MV-4-11 (cell line): ENCODE results near the gene TBC1D4.
"Not testable (repeated sequence)": the region's sequence is repeated elsewhere in the genome, so short reads cannot be mapped to it uniquely, and the experiment has no call there.

Source experiments
- DNase-seq: peaks from one replicate; lab custom pipeline; 2025; lab: John Stamatoyannopoulos, UW

Gene TBC1D4

GRCh38 chr13:75356421-75356820, 125.5 kb downstream of the TBC1D4 start:
- no peak for DNase-seq

DNA sequence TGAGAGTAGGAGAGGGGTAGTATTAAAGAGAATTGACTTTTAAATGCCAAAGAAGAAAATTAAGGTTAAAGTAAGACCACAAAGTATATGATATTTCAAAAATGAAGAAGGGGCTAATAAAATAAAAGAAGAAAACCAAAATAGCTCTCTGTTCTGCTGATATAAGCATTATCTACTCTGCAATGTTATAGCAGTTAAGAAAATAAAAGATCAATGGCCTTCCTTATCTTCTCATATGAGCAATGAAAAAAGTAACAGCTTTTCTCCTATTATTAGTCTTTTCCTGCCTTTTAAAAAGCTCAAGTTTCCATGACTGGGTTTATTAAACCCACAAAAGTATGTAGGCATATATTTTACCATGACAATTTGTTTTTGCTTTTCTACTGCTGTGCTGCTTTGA, 126.4 kb downstream of the TBC1D4 start:
- no peak for DNase-seq

- no peak for DNase-seq
These were observed 128.2 kb downstream of the TBC1D4 start for GRCh38 chr13:75353781-75354193.

GRCh38 chr13:75352641-75353327, 129.2 kb downstream of the TBC1D4 start:
- no peak for DNase-seq

DNA sequence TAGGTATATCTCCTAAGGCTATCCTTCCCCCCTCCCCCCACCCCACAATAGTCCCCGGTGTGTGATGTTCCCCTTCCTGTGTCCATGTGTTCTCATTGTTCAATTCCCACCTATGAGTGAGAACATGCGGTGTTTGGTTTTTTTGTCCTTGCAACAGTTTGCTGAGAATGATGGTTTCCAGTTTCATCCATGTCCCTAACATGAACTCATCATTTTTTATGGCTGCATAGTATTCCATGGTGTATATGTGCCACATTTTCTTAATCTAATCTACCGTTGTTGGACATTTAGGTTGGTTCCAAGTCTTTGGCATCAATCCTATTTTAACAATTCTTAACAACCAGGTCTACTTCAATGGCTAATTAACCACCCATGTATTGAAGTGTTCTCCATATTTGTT, 130.4 kb downstream of the TBC1D4 start:
- DNase-seq = not testable (repeated sequence)

DNA sequence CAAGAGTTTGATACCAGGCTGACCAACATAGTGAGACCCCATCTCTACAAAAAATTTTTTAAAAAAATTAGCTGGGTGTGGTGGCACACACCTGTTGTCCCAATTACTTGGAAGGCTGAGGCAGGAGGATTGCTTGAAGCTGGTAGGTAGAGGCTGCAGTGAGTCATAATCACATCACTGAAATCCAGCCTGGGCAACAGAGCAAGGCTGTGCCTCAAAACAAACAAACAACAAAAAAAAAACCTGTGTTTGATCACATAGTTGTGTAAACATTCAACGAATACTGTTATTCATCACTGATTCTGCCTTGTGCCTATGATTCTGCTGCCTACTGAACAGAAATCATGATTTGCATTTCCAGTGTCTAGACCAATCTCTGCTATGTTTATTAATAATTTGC, 134.0 kb downstream of the TBC1D4 start:
- DNase-seq = no peak

GRCh38 chr13:75347457-75347856, 134.5 kb downstream of the TBC1D4 start:
- DNase-seq = no peak

- no peak for DNase-seq
These were observed 136.8 kb downstream of the TBC1D4 start for GRCh38 chr13:75345193-75345592.

- no peak for DNase-seq
These were observed 140.9 kb downstream of the TBC1D4 start for GRCh38 chr13:75341028-75341427.

- DNase-seq = no peak
These were observed 142.2 kb downstream of the TBC1D4 start for GRCh38 chr13:75339635-75340374.

- DNase-seq = no peak
These were observed 147.1 kb downstream of the TBC1D4 start for GRCh38 chr13:75334634-75335447.

GRCh38 chr13:75333103-75333502, 148.9 kb downstream of the TBC1D4 start:
- no peak for DNase-seq

- no peak for DNase-seq
These were observed 150.1 kb downstream of the TBC1D4 start for GRCh38 chr13:75331792-75332349.

DNA sequence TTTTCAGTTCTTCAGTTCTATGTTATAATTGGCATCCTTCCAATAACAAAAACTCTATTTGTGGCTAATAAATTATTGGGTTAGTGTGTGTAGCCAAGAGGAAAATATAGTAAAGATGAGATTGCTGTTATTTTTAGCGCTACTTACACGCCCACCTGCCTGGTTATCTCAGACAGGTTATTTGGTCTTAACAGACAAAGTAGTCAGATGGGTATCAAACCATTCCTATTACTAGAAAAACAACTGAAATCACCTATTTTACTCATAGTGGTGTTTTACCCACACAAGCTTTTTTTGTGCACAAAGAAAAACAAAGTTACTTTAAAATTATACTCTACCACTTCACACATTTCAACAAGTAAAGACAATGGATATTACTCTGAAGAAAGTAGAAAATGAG, 151.2 kb downstream of the TBC1D4 start:
- DNase-seq = no peak

DNA sequence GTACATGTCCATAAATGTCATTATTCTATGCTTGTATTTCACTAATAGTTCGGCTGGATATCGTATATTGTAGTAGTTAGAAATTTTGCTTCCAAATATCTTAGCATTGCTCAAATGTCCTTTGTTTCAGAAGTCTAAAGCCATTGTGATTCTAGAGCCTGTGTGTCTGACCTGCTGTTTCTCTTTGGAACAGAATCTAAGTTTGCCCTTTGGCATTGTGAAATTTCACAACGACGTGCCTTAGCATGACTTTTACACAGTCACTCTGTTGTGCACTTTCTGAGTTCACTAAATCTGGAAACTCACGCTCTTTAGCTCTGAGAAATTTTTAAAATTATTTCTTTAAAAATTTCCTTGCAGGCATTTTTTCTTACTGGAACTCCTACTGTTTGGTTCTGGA, 152.2 kb downstream of the TBC1D4 start:
- DNase-seq = no peak

DNA sequence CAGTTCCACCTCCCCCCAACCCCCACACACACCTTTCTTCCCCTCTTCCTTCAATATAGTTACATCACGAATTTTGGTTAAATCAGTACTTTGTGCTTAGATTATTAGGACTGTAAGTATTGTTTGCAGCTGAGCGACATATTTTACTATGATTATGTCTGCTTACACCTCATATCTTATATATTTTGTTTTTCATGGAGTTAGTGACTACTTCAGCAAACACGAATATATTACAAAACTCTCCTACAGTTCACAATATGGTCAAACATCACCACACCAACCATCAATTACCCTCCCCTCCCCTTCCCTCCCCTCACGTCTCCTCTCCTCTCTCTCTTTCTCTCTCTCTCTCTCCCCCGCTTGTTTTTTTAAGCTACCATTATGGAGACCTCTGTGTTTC, 152.9 kb downstream of the TBC1D4 start:
- DNase-seq = no peak

DNA sequence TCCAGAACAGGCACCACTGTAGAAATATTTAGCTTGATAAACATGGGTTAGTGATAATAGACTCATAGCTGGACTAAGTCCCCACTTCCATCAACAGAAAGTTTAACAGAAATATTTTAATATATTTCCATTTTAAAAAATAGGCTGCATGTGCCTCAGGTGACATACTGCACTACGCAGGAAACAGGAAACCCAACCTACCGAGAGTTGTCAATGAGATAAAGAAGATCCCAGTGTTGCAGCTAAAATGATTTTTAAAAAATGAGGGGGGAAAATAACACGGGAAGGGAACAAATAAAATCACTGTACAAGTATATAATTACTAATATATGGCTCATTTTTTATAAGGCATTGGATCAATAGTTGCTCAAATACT, 154.8 kb downstream of the TBC1D4 start:
- DNase-seq = no peak

DNA sequence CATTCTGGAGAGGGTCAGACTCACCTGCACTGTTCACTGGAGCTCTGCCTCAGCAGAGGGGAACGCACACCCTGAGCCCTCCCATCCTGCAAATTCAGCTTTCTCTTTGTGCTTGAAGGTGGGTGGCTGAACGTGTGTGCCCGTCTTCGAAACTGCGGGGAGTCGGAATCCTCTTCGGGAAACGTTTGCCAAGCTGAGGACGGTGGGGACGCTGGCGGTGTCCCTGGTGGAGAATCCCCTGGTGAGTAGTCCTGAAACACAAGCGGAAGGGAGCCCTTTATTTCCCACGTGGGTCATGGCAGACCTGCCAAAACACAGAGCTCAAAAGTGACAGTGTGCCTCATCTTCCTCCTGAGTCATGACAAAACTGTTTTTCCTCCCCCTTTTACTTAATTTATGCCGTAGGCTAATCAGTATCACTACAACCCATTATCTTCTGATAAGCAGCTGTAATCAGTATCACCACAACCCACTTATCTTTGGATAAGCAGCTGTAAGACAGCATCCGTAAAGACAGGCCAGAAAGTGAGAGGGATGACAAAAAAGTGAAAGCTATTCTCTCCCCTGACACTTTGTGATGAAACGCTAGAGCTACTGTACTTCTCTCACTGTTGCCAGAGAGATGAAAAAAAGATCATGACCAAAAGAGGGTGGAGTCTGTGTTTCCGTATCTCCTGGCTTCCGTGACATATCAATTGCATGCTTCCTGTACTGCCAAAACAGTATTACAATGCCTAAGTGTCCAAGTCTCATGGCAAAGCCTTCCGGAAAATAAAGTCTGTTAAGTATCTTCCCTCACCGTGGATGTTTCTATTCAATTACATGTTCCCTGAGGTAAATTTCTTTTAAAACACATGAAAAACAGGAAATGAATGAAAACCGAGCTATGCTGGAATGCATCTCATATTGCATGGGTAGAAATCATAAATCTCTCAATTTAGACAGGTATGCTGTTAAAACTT, 155.5 kb downstream of the TBC1D4 start:
- DNase-seq = peak; percentile 37

GRCh38 chr13:75325711-75326110, 156.3 kb downstream of the TBC1D4 start:
- no peak for DNase-seq

DNA sequence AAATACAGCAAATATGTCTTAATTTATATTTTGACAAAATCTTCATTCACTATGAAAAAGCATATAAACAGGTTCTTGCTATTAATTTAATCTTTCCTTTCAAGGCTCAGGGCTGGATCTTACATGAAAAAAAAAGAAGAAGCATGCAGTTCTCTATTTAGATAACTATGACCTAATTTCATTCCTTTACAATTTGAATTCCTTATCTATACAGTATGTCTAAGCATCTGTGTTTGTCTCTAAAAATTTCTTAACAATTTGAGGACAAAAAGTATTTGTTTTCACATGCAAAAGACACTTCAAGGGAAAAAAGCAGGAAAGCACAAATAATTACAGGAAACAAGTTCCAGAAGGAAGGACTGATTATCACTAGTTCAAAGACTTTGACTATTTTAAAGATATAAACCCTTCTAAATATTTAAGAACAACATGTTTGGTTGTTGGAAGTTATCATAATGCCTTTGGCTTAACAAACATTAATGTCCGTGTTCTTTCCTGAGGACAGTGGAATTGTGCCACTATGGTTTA, 157.5 kb downstream of the TBC1D4 start:
- DNase-seq = no peak

GRCh38 chr13:75321084-75321483, 160.9 kb downstream of the TBC1D4 start:
- DNase-seq = no peak
